ENCODE data around the gene PPP1R37.

Gene PPP1R37

DNA sequence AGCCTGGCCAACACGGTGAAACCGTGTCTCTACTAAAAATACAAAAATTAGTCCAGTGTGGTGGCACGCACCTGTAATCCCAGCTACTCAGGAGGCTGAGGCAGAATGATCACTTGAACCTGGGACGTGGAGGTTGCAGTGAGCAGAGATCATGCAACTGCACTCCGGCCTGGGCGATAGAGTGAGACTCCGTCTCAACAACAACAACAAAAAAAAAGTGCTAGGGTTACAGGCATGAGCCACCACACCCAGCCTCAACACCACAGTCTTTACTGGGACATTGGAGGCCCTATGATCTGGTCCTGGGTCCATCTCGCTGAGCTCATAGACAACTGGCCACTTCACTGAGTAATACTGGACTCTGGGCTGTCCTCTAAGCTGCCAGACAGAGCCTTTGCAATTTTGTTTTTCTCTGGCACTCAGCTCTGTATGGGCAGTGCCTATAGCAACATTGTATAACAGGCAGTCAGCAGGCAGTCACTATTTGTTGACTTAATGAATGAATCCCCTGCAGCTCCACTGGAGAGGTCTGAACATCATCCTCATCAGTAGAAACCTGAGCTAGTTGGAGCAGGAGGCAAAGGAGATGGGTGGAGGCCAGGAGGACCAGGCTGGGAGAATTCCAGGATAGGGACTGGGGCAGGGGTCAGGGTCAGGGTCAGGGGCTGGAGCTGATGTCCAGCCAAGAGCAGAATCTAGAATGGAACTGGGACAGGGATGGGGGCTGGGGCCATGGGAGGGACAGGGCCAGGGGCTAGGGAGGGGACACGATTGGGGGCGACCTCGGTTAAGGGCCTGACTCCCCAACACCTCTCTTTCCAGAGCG is 93.7 kb downstream of the PPP1R37 start:
- DNase-seq (ENCODE audit: low read depth in 2 of 2, low spot score in 1 of 2) = no peak

DNA sequence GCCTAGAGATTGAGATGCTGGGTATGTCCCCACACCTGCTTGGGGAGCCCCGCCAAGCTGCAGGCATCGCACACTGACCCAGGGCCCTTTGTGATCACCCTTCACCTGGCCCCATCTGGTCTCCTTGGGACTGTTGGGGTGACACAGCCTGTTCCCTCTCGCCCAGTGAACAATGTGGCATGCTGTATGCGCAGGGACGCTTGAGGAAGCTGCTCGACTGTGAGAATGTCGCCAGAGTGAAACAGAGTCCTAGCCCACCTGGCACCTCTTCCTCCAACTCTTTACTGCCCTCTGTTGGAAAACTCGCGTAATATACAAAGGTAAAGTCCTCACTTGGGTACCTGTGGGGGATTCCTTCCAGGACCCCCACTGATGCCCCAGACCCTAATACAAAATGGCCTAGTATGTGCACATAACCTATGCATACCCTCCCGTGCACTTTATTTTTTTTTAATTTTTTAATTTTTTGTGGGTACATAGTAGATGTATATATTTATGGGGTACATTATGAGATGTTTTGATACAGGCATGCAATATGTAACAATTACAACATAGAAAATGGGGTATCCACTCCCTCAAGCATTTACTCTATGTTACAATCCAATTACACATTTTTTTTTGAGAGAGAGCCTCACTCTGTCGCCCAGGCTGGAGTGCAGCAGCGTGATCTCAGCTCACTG is 94.6 kb downstream of the PPP1R37 start:
- DNase-seq (ENCODE audit: low read depth in 2 of 2, low spot score in 1 of 2) = no peak

DNA sequence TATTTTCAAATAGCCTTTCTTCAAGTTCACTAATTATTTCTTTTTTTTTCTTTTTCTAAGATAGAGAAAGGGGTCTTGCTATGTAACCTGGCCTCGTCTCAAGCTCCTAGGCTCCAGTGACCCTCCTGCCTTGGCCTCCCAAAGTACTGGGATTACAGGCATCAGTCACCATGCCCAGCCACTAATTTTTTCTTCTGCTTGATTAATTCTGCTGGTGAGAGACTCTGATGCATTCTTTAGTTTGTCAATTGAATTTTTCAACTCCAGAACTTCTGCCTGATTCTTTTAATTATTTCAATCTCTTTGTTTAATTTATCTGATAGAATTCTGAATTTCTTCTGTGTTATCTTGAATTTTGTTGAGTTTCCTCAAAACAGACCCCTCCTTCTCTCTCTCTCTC is 97.0 kb downstream of the PPP1R37 start:
- DNase-seq (ENCODE audit: low read depth in 2 of 2, low spot score in 1 of 2) = no peak

DNA sequence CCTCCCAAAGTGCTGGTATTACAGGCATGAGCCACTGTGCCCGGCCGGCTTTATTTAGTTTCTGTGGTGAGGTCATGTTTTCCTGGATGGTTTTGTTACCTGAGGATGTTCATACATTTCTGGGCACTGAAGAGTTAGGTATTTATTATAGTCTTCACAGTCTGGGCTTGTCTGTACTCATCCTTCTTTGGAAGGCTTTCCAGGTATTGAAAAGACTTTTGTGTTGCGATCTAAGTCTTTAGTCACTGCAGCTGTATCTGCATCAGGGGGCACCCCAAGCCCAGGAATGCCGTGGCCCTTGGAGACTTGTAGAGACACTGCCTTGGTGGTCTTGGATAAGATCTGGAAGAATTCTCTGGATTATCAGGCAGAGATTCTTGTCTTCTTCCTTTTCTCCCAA is 98.4 kb downstream of the PPP1R37 start:
- no peak for DNase-seq (ENCODE audit: low read depth in 2 of 2, low spot score in 1 of 2)

DNA sequence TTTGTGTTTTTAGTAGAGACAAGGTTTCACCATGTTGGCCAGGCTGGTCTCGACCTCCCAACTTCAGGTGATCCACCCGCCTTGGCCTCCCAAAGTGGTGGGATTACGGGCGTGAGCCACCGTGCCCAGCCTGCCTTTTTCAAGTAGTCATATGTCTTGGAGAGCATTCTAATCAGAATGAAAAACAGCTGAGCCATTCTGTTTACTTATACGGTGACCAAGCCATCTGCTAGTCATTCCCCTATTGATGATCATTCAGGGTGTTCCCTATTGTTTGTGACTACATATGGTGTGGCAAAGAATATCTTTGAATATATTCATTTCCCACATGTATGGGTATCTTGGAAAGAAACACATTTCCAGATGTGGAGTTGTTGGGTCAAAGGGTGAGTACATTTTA is 102.8 kb downstream of the PPP1R37 start:
- no peak for DNase-seq (ENCODE audit: low read depth in 2 of 2, low spot score in 1 of 2)
